Activated gamma-delta T cell treated with anti-CD3 and anti-CD28 coated beads, Interleukin-2, amount 50 U/mL, for 16 hours (primary cell): ENCODE measurements around the gene DAD1.

ENCODE experiments used
- DNase-seq: peaks from one replicate; pipeline ENCODE4 v3.0.0-alpha.2; 2020; ENCODE audit warnings: low read depth

DAD1 gene

GRCh38 chr14:22536853-22537338, 52.1 kb downstream of the DAD1 start:
- peak; percentile 85 for DNase-seq

DNA sequence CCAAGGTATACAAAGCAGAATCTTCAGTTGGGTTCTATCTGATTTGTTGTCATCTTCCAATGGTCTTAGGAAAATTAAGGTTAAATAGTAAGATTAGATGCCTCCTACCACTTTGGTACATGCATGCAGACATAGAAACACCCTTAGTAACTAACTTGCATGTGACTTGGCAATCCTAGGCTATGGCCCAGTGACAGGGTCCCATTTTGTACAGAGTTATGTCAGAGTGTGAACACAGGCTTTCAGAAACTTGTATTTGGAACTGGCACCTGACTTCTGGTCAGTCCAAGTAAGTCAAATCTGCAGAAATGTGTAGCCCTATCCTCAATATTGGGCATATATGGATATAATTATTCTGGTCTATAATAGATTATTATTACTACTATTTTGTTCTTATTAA, 53.1 kb downstream of the DAD1 start:
- no peak for DNase-seq

DNA sequence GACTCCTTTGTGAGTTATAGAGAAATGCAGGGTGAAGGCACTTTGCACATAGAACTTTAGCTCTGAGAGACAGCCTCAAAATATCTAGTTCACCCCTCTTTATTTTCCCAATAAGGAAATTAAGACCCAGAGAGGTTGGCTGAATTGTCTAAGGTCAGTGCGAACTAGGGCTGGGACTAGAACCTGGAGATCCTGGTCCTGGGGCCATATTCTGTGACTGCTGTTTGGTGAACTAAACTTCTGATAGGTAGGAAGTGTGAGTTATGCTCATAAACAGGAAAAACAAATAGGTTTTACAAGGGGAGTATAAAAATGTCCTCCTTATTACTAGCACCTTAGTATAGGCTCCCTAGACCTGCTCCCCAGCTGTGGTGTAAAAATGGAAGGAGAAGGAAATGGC, 53.9 kb downstream of the DAD1 start:
- DNase-seq = no peak

- no peak for DNase-seq
These were observed 54.5 kb downstream of the DAD1 start for GRCh38 chr14:22534547-22534946.

GRCh38 chr14:22533739-22534359, 55.2 kb downstream of the DAD1 start:
- DNase-seq = no peak

DNA sequence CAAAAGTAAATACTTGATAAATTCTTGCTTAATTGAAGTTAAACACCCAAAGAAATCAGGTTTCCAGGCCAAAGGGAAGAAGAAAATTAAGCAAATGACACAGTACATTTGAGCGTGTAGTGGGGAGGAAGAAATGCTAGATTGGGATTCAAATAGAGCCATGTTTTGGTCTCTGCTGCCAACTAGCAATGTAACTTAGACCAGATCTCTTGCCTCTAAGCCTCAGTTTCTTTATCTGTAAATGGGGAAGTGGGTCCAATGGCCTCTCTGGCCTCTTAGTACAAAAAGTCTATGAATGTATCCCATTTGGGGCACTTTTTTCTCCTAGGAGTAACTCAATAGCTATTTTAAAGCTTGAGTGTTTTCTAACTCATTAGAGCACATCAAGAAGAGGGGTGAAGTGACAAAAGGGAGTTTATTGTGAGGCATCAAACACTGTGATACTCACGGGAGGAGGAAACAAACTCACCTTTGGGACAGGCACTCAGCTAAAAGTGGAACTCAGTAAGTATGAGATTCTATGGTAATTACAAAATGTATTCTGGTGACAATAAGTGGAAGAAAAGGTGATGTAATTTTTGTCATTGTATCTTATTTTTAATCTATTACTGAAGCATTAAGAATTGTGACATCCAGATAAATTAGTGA, 55.8 kb downstream of the DAD1 start:
- DNase-seq = no peak

DNA sequence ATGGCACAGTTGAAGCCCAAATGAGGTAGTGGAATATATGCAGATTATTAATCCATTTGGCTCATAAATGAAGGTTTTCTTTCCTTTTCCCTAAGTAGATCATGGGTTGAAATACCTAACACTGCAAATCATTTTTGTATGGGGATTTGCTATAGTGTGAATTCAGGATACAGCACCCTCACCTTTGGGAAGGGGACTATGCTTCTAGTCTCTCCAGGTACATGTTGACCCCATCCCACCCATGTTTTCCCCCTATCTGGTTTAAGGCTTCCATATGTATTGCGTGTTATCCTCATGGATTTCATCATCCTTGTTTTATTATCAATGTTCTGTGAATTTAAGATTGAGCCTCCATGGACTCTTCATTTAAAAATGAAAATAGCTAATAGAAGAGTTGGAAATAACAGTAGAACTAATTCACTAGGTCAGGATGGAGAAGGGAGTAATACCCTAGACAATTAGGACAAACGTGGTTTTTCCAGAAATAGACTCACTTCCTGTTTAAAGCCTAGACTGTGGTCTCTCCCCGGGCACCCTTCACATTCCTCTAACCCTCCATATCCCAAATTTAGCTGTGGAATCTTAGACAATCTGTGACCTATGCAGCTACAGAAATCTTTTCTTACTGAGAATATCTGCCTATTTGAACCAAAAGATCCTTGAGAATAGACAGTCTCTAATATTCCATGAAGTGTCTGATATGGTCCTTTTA, 56.5 kb downstream of the DAD1 start:
- DNase-seq = no peak

GRCh38 chr14:22531451-22532344, 57.3 kb downstream of the DAD1 start:
- no peak for DNase-seq

GRCh38 chr14:22530127-22530526, 58.9 kb downstream of the DAD1 start:
- no peak for DNase-seq

DNA sequence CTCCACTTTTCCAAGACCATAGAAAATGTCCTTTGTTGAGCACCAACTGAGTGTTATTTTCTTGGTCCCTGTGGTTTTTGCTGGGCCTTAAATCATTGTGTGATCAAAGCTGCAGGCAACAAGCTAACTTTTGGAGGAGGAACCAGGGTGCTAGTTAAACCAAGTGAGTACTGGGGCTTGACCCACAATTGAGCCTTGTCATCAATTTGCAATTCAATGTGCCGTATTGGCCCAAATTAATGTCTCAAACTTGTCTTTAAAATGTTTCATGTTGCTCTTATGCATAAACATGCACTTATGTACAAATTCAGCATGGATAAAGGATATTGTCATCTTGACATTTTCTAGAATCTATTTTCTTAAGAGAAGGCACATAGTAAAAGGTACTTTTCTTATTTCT, 62.3 kb downstream of the DAD1 start:
- DNase-seq = no peak

GRCh38 chr14:22526218-22526617, 62.8 kb downstream of the DAD1 start:
- no peak for DNase-seq

GRCh38 chr14:22524784-22525161, 64.3 kb downstream of the DAD1 start:
- DNase-seq = no peak

DNA sequence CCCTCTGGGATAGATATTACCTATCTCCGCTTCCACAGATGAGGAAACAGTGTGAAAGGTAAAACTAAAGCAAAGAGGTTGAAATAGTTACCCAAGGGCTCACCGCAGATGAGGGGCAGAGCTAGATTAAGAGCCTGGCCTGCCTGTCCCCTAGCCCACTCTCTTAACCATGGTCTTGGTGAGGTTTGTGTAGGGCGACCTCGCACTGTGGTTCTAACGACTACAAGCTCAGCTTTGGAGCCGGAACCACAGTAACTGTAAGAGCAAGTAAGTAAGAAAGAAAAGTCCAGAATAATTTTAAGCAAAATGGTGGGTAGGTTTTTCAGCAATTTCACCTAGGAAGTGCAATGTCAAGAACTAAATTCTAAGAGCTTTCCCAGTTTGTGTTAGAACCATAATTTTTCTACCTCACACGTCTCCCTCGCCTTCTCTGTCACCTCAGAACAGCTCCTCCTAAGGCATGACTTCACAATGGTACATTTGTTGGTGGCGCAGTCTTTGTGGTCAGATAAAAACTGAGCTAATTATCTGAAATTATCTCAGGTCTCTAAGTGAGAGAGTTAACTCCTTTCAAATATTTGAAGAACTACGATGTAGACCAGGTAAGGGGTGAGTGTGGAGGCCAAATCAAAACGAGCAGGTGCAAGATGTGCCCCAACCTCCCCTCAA, 64.8 kb downstream of the DAD1 start:
- no peak for DNase-seq

GRCh38 chr14:22523283-22523682, 65.7 kb downstream of the DAD1 start:
- DNase-seq = no peak

GRCh38 chr14:22522466-22522957, 66.5 kb downstream of the DAD1 start:
- no peak for DNase-seq

- DNase-seq = no peak
These were observed 67.4 kb downstream of the DAD1 start for GRCh38 chr14:22521449-22522239.

- DNase-seq = no peak
These were observed 68.2 kb downstream of the DAD1 start for GRCh38 chr14:22520796-22521195.

DNA sequence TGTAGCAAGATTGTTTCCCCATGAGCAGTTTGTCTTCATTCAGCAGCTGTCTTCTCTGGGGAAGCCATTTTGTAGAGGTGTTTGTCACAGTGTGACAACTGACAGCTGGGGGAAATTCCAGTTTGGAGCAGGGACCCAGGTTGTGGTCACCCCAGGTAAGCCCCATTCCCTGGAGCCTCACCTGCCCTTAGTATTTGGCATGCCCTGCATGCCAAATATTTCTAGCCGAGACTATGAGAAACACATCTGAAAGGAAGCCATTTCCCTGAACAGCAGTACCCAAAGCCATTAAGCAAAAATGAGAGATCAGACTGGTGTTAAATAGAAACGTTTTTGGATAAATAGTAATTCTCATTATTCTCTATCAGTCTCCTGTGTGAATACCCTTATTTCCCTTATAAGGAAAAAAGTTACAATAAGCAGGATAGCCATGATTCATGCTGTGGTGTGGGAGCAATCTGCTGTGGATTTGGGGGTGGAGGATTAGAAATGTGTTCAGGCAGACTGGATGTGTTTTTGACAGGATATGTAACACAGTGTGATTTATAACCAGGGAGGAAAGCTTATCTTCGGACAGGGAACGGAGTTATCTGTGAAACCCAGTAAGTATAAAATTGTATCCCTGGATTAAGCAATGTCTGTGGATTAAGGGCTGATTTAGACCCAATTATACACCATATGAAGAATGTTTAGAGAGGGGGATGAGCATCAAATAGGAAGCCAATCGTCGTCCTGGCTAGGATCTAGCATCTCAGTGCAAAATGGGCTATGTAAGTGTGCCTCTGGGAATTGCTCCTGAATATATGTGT, 68.9 kb downstream of the DAD1 start:
- DNase-seq = no peak

- DNase-seq = no peak
These were observed 71.0 kb downstream of the DAD1 start for GRCh38 chr14:22518073-22518472.
